ENCODE measurements around the gene FAM110D.

FAM110D gene

DNA sequence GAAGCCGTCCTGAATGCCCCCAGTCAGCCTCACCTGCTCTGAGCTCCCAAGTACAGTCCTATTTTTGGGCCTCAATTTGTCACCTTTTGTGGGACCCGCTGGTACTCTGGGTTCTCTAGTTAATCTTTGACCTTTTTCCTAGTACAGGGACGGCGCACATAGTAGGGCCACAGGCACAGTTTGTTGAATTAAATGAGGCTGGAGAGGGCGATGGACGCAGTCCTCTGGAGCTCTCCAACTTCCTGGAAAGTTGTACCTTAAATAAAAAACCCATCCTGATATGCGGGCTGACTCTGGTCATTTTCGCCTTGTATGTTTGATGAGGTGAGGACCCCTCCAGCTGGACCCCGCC is 4.8 kb downstream of the FAM110D start:
- DNase-seq (ENCODE audit: low read depth) = no peak

DNA sequence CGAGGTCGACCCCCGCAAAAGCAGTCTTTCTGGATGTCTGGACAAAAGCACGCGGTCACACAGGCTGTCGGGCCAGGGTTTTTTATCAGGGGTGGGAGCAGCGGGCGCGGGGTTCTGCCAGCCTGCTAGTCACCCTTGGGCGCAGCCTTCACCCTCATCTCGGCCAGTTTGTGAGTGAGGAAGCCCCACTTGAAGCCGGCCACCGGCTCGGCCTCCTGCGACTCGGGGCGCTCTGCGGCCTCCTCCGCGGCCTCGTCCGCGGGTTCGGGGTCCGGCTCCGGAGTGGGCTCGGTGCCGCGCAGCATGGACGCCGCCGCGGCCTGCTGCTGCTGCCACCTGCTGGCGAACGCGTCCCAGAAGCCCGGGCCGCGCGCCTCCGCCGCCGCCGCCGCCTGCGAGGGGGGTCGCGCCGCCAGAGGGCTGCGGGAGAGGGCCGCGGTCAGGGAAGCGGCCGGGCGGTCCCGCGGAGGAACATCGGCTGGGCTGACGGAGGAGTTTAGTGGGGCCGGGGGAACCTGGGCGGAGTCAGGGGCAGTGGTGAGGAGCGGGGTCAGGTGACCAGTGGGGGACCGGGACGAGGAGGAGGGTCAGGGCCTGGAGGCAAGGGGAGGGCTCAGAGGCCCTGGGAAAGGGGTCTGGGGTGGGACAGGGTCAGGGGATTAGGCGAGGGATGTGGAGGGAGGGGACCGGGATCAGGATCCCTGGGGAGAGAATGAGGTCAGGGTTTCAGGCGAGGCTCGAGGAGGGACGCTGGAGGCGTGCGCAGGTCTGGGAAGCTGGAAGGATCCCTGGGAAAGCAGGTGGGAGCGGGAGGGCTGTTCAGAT is 5.4 kb downstream of the FAM110D start:
- DNase-seq (ENCODE audit: low read depth) = peak; percentile 51

DNA sequence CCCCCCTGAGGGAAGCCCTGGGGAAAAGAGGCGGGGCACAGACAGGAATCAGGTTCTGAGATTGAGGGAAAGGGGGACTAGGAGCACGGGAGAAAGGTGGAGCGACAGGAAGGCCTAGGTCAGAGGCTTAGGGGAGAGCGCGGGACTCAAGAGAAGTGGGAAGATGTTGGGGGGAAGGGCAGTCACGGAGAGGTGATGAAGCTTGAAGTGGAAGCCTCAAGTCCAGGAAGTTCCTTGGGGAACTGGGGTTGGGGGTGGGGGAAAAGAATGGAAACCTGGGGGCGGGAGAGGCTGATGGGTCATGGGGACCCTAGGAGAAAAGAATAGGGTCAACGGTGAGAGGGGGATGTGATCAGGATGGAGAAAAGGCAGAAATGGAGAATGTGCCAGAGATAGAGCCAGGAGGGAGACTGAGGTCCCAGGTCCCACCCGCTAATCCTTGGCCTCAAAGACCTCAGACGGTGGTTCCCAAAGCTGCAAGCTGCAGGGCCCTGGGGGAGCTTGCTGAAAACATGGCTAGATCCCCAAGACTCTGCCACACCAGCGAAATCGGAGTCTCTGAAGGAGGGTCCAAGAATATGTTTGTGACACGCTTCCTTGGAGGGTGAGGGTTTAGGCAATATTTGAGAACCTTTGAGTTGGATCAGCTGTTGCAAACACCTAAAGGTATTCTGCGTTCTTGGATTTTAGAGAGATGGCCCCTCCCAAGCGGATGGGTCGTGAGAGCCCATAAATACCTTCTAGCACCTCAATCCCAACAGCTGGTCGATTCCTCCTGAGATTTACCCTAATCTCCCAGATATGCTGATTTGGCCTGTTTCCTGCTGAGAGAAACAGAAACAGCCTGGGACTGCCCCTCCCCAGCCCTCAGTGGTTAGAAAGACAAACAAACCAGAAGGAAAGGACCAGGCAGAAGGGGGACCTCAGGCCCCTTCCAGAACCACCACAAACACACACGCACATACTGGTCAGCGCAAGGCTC is 6.3 kb downstream of the FAM110D start:
- DNase-seq (ENCODE audit: low read depth) = no peak

DNA sequence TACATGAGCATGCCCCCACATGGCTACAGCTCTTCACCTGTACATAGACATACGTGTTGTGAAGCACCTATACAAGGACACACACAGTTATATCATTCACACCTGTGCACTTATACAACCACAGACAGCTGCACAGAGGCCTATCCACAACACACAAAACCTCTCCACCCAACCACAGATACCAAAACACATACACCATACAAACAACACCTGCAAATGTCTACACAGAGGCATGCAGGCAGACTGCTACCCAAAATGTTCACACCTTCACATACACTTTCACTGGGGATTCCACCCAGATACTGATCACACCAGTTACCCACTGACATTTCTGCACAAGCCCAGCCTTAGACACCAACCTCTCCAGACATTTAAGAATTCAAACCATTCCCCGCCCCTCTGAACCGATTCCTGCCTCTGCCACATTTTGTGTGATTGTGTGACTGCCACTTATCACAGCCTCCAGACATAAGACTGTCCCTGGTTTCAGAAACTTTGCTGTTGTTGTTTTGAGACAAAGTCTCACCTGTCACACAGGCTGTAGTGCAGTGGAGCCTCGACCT is 7.9 kb downstream of the FAM110D start:
- no peak for DNase-seq (ENCODE audit: low read depth)

DNA sequence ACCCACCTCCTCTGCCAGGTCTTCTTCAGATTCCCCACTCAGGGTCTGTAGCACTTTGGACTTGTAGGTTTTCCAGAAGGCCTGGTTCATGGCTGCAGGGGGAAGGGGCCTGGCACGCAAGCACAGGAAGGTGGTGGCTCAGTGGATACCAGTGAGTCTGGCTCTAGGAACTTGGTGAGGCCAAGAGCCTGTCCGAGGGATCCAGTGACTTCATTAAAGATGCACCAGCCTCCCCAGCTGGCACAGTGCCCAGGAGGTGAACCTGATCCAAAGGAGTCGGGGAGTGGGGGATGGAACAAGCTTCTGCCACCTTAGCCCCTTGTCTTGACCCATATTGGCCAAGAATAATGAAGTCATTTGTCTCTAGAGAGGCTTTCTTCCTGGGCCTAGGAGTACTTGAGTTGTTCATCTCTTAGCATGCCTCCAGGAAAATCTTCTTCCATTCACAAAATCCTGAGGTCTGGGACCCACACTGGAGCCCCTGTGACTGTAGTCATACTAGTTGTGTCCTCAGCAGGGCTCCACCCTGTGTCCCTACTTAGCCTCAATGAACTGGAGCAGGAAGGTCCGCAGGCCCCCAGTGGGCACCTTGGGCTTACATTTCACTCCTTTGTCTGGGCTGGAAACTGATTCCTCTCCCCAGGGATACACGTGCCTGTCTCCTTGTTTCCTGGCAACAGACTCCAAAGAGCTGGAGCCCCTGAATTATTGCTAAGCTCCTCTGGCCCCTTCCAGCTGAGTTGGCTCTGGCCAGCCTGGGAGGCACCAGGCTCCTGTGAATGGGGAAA is 9.7 kb downstream of the FAM110D start, which contains the start of gene C1orf232:
TSS of gene C1orf232 (minus strand) at position 554 of the 788 bp plus-strand sequence. CDS start at position 90, 464 bp downstream.
- no peak for DNase-seq (ENCODE audit: low read depth)

DNA sequence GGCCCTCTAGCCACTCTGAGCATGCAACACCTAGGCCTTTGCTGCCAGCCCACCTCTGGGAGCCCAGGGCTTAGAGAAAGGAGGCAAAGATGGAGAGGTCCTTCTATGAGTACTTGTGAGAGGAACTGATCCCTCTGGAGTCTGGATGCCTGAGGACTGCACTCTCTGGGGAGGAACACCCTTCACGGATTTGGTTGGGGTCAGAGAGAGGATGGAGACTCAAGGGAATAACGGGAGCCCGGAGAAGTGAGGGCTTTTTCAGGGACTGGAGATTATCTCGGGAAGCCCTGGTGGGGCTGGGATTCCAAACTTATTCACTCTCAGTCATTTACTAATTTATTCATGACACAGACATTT is 10.3 kb downstream of the FAM110D start:
- DNase-seq (ENCODE audit: low read depth) = no peak

DNA sequence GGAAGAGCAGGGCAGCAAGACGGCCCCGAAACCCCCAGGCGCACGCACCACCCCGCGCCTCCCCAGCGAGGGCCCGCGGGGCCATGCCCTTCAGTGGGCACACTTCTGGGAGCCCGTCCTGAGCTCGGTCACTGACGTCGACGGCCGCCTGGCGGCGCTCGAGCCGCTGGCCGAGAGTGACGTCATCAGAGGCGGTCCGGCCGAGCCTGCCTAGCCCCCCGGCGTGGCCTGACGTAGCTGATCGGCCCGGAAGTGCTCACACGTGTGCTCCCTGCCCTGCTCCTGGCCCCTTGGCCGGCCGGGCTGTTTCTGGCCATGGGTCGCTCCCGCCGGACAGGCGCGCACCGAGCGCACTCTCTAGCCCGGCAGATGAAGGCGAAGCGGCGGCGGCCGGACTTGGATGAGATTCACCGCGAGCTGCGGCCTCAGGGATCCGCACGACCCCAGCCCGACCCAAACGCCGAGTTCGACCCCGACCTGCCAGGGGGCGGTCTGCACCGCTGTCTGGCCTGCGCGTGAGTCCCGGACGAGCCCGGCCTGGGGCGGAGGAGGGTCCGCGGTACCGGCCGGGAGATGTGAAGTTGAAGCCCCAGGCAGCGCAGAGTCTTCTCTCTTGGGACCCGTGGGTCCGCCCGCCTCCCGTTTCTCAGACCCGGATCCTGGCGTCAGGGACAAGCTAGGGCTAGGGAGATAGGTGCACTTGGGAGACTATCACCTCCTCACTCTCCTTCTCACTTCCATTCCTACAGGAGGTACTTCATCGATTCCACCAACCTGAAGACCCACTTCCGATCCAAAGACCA is 11.0 kb downstream of the FAM110D start, which contains the start of gene ZNF593:
TSS of gene ZNF593 (plus strand) at position 240 of the 803 bp plus-strand sequence. CDS start at position 316, 76 bp downstream.
- DNase-seq (ENCODE audit: low read depth) = peak; percentile 91

DNA sequence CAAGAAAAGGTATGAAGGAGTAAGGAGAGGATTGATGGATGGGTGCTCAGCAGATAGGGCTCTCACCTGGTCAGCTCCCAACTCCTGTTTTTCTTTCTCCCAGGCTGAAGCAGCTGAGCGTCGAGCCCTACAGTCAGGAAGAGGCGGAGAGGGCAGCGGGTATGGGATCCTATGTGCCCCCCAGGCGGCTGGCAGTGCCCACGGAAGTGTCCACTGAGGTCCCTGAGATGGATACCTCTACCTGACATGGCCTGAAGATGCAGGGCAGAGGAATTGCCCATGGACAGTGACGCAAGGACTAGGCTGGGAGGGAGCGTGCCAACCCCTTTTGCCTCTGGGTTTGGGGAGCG is 11.6 kb downstream of the FAM110D start:
- no peak for DNase-seq (ENCODE audit: low read depth)

DNA sequence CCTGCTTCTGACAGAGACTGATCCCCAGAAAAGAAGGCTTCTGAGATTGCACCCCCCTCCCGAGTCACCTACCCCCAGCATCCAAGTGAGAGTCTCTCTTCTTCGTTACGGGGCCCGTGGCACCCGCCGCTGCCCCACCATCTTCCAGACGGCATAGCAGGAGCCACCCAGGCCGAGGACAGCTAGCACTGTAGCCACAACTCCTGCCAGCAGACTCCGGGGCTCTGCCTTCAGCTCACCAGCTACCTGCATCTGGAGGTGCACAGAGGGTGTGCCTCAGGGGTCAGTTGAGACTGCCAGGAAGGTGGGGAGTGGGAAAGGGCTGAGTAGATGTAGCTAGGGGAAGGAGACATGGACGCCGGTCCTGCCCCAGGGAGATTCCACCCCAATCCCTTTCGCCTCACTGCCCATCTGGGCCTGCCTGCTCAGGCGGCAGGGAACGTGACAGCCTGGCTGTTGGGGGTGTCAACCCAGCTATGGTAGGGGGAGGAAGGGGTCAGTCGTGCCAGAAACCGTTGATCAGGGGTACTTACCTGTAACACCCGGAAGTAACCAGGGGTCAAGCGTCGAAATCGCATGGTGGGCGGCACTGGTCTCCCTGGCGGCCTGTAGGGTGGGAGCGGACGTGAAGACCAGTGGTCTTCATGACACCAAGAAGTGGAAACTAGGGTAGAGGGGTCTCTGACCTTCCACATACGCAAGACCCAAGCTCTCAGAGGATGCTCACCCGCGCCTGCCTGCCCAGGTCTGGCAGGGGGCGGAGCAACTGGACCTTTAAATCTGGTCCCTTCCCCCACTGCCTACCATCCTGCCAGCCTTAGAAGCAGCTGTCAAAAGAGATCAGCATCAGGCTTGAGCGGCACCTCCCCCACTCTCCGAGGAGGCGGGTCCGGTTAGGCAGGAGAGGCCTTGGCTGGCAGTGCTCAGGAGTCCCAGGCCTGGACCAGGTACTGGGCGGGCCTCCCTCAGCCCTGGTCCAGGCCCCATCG is 12.5 kb downstream of the FAM110D start, which contains the start of gene ZNF593OS:
TSS of gene ZNF593OS (minus strand) at position 749 of the 989 bp plus-strand sequence. CDS start at position 578, 171 bp downstream.
- DNase-seq (ENCODE audit: low read depth) = no peak

DNA sequence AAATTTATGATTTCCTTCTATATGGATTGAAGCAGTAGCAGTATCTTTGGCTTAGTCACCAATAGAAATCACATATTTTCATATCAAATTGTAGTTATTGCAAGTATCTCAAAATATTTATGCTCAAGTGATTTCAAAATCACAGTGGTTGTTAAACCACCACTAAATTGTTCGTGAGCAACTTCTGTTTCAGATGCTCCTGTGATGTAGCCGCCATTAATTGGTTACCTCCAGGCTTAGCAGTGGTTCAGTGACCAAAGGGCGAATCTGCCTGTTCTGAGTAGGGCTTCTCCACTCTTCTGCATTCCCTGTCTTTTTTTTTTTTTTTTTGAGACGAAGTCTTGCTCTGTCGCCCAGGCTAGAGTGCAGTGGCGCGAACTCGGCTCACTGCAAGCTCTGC is 16.5 kb downstream of the FAM110D start:
- no peak for DNase-seq (ENCODE audit: low read depth)

DNA sequence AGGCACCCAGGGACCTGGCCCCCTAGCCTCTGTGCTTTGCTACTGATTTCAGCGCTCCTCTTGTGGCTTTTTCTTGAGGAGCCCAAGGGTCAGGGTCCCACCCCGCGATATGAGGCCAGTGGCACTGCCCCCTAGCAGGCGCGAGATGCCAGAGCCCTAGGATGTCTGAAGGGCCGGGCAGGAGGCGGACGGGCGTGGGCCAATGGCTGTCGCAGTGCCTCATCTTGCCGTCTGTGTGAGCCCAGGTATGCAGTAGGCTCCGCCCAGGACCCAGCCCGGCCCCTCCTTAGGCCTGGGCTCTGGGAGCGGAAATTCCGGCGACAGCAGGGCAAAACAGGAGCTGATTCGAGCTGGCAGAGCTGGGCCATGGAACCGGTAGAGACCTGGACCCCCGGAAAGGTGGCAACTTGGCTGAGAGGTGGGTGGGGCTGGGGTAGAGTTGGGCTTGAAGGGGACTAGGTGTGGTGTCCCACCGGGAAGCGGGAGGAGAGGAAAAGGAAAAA is 18.4 kb downstream of the FAM110D start, which contains the start of gene CNKSR1:
TSS of gene CNKSR1 (plus strand) at position 310 of the 503 bp plus-strand sequence. CDS start at position 367, 57 bp downstream.
- DNase-seq (ENCODE audit: low read depth) = no peak

DNA sequence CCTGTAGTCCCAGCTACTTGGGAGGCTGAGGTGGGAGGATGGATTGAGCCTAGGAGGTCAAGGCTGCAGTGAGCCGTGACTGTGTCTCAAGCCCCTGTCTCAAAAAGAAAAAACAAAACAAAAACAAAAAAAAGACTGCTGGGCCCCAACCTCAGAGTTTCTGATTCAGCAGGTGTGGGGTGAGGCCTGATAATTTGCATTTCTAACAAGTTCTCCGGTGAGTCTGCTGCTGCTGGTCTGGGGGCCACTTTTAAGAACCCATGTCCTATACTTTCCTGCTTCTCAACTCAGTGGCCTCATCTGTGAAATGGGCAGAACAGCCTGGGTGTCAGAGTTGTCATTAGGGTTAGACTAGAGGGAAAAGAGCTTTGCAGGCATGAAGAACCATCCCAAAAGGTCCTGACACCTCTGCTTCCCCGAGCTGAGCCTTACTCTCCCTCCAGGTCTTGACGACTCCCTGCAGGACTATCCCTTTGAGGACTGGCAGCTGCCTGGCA is 21.2 kb downstream of the FAM110D start:
- no peak for DNase-seq (ENCODE audit: low read depth)

DNA sequence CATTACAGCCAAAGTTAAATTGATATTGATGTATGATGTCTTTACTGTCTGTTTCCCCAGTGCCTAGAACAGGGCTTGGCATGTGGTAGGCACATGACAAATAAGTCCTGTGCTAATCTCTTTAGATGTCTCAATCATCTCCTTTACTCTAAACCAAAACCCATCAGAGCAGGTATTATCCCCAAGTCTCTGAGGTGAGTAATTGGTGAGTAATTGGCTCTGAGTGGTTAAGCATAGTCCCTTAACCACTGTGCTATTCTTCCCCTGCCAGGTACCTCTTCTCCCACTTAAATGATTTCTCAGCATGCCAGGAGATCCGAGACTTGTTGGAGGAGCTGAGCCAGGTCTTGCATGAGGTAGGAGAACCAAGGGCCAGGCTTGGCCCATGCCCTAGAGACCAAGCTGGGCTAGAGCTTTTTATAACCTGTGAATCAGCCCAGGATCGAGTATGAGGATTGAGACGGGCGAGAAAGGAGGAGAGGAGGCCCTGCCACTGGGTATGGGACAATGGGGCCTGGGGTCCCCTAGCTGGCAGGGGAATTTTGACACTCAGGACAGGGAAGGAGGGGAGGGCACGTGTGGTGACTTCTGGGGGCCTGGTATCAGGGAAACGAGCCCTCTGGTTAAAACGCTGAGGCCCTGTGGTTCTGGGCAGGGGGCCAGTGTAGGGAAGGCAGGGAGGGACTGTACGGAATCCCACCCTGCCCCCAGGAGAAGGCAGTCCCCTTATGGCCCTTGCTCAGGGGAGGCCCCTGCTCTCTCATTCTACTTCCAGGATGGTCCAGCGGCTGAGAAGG is 22.9 kb downstream of the FAM110D start:
- no peak for DNase-seq (ENCODE audit: low read depth)

DNA sequence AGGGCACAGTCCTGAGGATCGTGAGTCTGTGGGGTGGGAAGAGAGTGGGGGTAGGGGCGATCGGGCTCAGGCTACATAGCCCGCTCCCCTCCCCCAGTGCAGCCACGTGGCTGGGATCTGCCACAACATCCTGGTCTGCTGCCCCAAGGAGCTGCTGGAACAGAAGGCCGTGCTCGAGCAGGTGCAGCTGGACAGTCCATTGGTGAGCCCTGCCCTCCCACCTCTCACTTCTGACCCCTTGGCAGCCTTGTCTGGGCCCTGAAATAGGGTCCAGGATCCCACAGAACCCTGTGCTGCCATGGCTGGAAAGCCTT is 23.5 kb downstream of the FAM110D start:
- DNase-seq (ENCODE audit: low read depth) = no peak

DNA sequence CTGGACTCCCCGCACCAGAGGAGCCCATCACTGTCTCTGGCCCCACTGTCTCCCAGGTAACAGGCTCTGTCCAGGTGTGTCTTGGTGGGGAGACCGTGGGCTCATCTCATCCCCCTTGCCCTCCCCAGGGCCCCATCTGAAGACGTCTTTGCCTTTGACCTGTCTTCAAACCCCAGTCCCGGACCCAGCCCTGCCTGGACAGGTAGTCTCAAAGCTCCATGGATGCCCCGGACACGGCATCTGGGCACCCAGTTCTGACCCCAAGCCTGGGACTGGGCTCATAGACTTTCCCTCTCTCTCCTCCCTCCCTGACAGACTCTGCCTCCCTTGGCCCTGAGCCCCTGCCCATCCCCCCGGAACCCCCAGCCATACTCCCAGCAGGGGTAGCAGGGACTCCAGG is 25.2 kb downstream of the FAM110D start:
- no peak for DNase-seq (ENCODE audit: low read depth)

DNA sequence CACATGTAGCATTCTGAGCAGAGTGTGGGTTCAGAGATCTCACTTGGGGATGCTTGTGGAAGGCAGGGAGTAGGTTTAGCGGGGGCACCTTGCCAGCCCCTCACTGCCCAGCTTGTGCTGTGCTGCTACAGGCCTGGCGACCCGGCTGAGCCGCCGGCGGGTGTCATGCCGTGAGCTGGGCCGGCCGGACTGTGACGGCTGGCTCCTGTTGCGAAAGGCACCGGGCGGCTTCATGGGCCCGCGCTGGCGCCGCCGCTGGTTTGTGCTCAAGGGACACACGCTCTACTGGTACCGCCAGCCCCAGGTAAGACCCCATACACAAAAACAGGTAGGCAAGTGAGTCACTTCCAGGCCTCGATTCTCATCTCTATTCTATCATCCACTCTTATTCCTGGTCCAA is 26.0 kb downstream of the FAM110D start:
- DNase-seq (ENCODE audit: low read depth) = no peak

DNA sequence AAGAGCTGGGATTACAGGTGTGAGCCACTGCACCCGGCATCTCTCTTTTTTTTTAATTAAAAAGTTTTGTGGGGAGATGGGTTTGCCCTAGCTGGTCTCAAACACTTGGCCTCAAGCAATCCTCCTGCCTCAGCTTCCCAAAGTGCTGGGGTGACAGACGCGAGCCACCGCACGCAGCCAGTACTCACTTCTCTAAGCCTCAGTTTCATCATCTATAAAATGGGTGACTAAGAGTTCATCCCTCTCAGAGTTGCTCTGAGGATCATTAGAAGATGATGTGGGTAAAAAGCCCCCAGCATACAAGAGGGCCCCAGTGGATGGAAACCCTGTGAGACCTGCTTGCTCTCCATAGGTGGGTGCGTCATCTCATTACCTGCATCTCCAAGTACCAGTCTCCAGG is 29.0 kb downstream of the FAM110D start:
- DNase-seq (ENCODE audit: low read depth) = no peak

DNA sequence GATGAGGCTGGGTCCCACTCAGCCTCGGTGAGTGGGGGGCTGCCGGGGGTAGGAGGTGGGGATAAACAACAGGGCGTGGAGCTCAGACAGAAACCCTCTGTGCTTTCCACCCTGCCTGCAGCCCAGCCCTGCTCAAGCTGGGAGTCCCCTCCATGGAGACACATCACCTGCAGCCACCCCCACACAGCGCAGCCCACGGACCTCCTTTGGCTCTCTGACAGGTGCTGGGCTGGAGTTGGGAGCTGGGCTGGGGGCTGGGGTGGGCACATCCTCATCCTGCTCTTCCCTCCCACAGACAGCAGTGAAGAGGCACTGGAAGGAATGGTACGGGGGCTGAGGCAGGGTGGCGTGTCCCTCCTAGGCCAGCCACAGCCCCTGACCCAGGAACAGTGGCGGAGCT is 29.6 kb downstream of the FAM110D start:
- no peak for DNase-seq (ENCODE audit: low read depth)
